ENCODE measurements around the gene BABAM2.

- no peak for TF ChIP-seq LEF1 (IDR thresholded peaks at IDR 0.05; ENCODE audit: borderline replicate concordance)
- TF ChIP-seq SUZ12 (IDR thresholded peaks at IDR 0.05) = no peak
- no peak for TF ChIP-seq FOXM1 (IDR thresholded peaks at IDR 0.05; ENCODE audit: borderline replicate concordance)
- TF ChIP-seq FOXA1 (IDR thresholded peaks at IDR 0.05) = no peak
- TF ChIP-seq BHLHE40 (IDR thresholded peaks at IDR 0.05; ENCODE audit: borderline replicate concordance) = no peak
- TF ChIP-seq HDGF (IDR thresholded peaks at IDR 0.05; ENCODE audit: borderline replicate concordance) = no peak
- no peak for TF ChIP-seq PKNOX1 (IDR thresholded peaks at IDR 0.05)
- TF ChIP-seq FOXK2 (IDR thresholded peaks at IDR 0.05) = no peak
- TF ChIP-seq ELF4 (IDR thresholded peaks at IDR 0.05) = no peak
Measured at GRCh38 chr2:28271919-28272250, 381.4 kb downstream of the BABAM2 start.

Data from HEK293T (cell line).